ENCODE data around the gene AUH. TPM values are rescaled to one million over a fixed set of nuclear protein-coding genes. Genes with fewer than 3 reads are reported as not detected.

AUH gene
- total and polyA plus RNA-seq, 9 of the 15 experiments (the other 6 are each of a cell fraction or from before 2014, with no cell fraction given), result 3.4 to 29.0 (median 10.1) TPM

- TF ChIP-seq CUX1 (CRISPR knock-in tag; IDR thresholded peaks at IDR 0.05) (no peak), DPF2 (IDR thresholded peaks at IDR 0.05) (peak; percentile 75; the same call in 1 of the 2 replicates), ZEB2 (IDR thresholded peaks at IDR 0.05) (peak; percentile 59; the same call in 1 of the 2 replicates), PBX2 (CRISPR knock-in tag; IDR thresholded peaks at IDR 0.05; ENCODE audit: low read depth) (0 out of 2 replicates have a peak, but pooled peaks have one; percentile 12), PBX2 (tag; conservative IDR thresholded peaks at IDR 0.05; ENCODE audit: low read depth) (peak; percentile 72), TEAD4 (IDR thresholded peaks at IDR 0.05; ENCODE audit: low read length) (peak; percentile 58), TEAD4 (CRISPR knock-in tag; IDR thresholded peaks at IDR 0.05; ENCODE audit: borderline replicate concordance) (no peak), ZNF395 (CRISPR knock-in tag; IDR thresholded peaks at IDR 0.05) (0 out of 2 replicates have a peak, but pooled peaks have one; percentile 54), HDAC3 (IDR thresholded peaks at IDR 0.05; ENCODE audit: borderline replicate concordance, partially characterized antibody) (peak; percentile 41), EGR1 (conservative IDR thresholded peaks at IDR 0.05) (no peak), SOX6 (IDR thresholded peaks at IDR 0.05) (no peak), TBL1XR1 (IDR thresholded peaks at IDR 0.05; ENCODE audit: low read length in 2 of 2) (peak in 1 of 2 experiments; percentile 53; a peak in 1 of 4 replicates)
Observed at GRCh38 chr9:91403665-91404543, 42.2 kb upstream of the AUH start (continued).

Measured in K562 (cell line).